SHP77 treated with DMSO at 0.1 percent for 48 hours (cell line): ENCODE measurements around the gene AP2A2.
A peak's percentile ranks its signal among the peaks of the same experiment; 100 is the strongest.

Experiments used
- DNase-seq: peaks from one replicate; lab custom pipeline; 2025; lab: John Stamatoyannopoulos, UW

AP2A2 gene

GRCh38 chr11:996681-997080 lies 71.0 kb downstream of the AP2A2 start:
- DNase-seq, result no peak

DNA sequence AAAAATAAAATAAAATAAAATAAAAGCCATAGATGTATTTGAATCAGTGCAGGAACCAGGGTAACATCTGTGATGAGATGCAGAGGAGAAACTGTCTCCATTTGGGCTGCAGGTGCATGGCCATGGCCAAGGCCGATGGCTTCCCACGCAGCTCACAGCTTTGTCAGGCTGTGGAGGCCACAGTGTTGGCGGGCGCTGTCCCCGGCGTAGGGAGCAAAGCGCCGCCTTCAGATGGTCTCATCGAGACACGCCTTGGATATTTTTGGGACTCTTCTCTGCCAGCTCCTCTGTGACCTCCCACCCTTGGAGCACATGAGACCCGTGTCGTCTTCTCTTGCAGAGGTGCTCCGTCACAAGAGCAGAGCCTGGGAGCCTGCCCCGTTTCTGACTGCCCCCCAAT lies 72.2 kb downstream of the AP2A2 start:
- DNase-seq, result no peak

GRCh38 chr11:999009-999408 lies 73.3 kb downstream of the AP2A2 start:
- no peak for DNase-seq

- no peak for DNase-seq
These were observed 74.9 kb downstream of the AP2A2 start for GRCh38 chr11:1000357-1001278.

GRCh38 chr11:1001617-1002405 lies 76.1 kb downstream of the AP2A2 start:
- no peak for DNase-seq

GRCh38 chr11:1002406-1002984 lies 76.8 kb downstream of the AP2A2 start:
- no peak for DNase-seq

GRCh38 chr11:1003159-1003558 lies 77.5 kb downstream of the AP2A2 start:
- no peak for DNase-seq

- DNase-seq, result peak; percentile 63
These were observed 80.3 kb downstream of the AP2A2 start for GRCh38 chr11:1005928-1006327.

DNA sequence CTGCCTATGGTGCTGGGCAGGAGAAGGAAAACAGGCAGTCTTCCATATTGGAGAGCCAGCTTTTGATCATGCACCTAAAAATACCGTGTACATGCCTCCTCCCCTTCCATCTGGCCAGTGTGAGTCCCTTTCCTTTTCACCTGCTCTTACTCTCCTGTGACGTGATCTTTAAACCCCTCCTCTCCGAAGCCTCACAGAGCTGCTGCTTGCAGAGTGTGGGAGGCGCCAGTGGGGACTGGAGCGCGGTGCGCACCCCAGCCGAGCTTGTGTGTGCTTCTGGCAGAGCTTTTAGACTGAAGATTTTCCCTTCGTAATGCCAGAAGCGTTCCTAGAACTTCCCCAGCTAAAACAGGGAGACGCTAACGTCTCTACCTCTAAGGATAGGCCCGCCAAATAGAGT lies 81.1 kb downstream of the AP2A2 start:
- peak; percentile 53 for DNase-seq

DNA sequence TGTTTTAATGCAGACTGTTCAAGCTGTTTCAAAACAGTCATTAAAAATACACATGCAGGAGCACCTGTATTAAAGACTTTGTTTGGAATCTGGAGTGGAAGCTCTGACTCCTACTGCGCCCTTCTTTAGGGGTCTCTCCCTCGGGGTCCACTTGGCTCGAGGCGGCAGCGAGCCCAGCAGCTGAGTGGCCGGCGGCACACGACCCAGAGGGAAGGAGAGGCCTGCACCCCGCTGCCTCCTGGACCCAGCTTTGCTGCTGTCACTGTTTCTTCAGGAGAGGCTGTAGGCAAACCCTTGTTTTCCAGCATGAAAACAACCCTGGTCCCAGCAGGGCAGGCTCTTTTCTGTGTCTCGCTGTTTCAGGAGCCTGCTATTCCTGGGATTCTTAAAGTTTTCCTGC lies 81.6 kb downstream of the AP2A2 start:
- no peak for DNase-seq

DNA sequence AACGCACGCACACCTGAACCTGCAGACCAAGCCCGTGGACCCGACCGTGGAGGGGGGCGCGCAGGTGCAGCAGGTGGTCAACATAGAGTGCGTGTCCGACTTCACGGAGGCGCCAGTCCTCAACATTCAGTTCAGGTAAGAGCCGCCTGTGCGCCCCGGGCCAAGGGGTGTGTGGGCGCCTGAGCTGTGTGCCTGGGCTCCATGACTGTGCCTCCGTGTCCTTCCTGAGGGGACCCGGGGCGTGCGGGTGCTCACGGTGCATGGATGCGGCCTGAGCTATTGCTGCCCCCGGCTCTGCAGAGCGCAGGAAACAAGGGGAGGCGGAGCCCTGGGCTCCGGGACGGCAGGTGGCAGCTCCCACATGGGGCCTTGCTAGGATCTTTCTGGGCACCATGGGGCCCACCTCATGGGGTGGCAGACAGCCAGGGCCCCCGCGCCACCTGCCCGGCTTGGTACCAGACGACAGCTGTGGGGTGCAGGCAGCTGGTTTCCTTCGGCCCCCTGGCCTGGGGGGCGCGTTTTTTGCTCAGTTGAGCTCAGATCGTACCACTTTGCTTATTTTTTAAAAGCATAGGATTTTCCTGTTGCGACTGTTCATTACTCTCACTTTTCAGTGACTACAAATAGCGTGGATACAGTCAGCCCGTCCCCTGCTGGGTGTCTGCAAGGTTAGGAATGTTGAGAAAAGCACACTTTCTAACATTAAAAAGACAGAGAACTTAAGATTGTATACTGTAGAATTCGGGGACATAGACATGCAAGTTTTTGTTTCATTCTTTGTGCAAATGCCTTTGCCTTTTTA lies 82.5 kb downstream of the AP2A2 start:
- DNase-seq, result no peak

DNA sequence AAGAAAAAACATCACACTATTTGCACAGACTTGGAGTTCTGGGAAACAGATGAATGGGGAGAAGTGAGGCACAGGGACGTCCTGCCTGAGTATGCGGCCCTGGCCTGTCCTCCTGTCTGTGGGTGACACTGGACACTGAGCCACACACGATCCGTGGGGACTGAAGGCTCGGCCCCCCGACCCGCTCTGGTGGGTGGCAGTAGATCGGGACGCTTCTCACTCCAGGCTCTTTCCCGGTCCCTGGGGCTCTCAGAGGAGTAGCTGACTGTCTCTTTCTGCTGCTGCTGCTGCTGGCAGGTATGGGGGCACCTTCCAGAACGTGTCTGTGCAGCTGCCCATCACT lies 83.1 kb downstream of the AP2A2 start:
- DNase-seq, result no peak

- no peak for DNase-seq
These were observed 83.7 kb downstream of the AP2A2 start for GRCh38 chr11:1009371-1009770.

- DNase-seq, result no peak
These were observed 84.3 kb downstream of the AP2A2 start for GRCh38 chr11:1009991-1010390.

- no peak for DNase-seq
These were observed 85.1 kb downstream of the AP2A2 start for GRCh38 chr11:1010551-1011319.

GRCh38 chr11:1011320-1011698 lies 85.6 kb downstream of the AP2A2 start:
- DNase-seq, result no peak

- no peak for DNase-seq
These were observed 86.6 kb downstream of the AP2A2 start for GRCh38 chr11:1012291-1012690.

- peak; percentile 65 for DNase-seq
These were observed 87.3 kb downstream of the AP2A2 start for GRCh38 chr11:1012740-1013630.

- no peak for DNase-seq
These were observed 87.9 kb downstream of the AP2A2 start for GRCh38 chr11:1013631-1013935.

GRCh38 chr11:1014276-1014675 lies 88.6 kb downstream of the AP2A2 start:
- DNase-seq, result no peak

GRCh38 chr11:1015064-1015463 lies 89.4 kb downstream of the AP2A2 start:
- no peak for DNase-seq
